NCI-H82 treated with DMSO at 0.1 percent for 48 hours (cell line): Measurements from ENCODE around the gene CDK16.
"Not testable (repeated sequence)": the region's sequence is repeated elsewhere in the genome, so short reads cannot be mapped to it uniquely, and the experiment has no call there.

Experiments
- DNase-seq: peaks from one replicate; lab custom pipeline; 2025; ENCODE audit not compliant: unreplicated experiment; lab: John Stamatoyannopoulos, UW

The CDK16 gene

GRCh38 chrX:47247206-47247998, 28.9 kb downstream of the CDK16 start:
- no peak for DNase-seq

GRCh38 chrX:47247999-47248320, 29.5 kb downstream of the CDK16 start:
- no peak for DNase-seq

- DNase-seq, result no peak
Measured at GRCh38 chrX:47248576-47248975, 30.1 kb downstream of the CDK16 start.

GRCh38 chrX:47250017-47250347, 31.5 kb downstream of the CDK16 start:
- DNase-seq, result no peak

DNA sequence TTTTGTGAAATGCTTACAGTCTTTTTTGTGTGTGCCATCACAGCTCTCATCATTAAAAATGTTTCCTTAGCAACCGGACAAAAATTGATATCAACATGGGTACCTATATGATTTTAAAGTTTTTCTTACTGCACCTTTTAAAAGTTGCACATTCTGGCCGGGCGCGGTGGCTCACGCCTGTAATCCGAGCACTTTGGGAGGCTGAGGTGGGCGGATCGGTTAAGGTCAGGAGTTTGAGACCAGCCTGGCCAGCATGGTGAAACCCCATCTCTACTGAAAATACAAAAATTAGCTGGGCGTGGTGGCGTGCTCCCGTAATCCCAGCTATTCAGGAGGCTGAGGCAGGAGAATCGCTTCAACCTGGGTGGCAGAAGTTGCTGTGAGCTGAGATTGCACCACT, 39.1 kb downstream of the CDK16 start:
- DNase-seq, result not testable (repeated sequence)

GRCh38 chrX:47264483-47265173, 46.1 kb downstream of the CDK16 start:
- no peak for DNase-seq

DNA sequence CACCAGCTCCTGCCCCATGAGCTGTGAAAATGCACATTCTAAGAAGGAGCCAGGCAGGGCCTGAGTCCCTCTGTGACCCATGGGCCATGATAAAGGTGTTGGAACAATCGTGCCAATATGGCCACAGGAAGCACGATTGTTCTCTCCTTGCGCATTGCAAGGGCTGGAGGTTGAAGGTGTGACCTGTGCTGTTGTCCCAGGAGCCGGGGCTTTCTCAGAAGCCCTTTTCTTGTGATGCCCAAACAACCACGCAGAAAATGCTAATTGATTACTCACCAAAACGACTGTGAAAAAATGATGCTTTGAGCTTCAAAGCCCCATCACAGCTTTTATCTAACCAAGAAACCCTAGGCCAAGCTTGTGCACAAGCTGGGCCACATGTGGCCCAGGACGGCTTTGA, 48.2 kb downstream of the CDK16 start:
- no peak for DNase-seq

GRCh38 chrX:47272013-47272408, 53.5 kb downstream of the CDK16 start:
- DNase-seq, result no peak

- DNase-seq, result no peak
Measured at GRCh38 chrX:47273011-47273730, 54.7 kb downstream of the CDK16 start.

DNA sequence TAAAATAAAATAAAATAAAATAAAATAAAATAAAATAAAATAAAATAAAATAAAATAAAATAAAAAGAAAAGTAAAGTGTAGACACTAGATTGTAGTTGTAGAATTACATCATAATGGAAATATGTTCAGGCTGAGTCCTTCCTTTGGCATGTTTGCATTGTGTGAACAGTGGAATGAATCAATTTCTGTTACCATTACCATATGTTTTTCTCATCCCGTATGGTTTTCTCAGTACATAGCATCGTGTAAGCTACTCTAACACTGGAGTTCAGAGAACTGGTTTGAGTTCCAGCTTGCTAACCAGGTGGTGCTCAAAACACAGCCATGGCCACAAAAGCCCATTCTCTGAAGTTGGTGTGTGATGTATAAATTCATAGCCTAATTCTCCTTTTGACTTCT, 60.2 kb downstream of the CDK16 start:
- no peak for DNase-seq
